ENCODE results near the gene DTX3L.

- no peak for TF ChIP-seq CTCF (IDR thresholded peaks at IDR 0.05; ENCODE audit: poor library complexity)
- no peak for TF ChIP-seq EZH2 (IDR thresholded peaks at IDR 0.05; ENCODE audit: borderline replicate concordance)
Observed at GRCh38 chr3:122609798-122610559, 45.8 kb downstream of the DTX3L start.

Measured in hepatocyte (in vitro differentiated cells).